Measurements from ENCODE around the gene FILIP1L.

Gene FILIP1L

GRCh38 chr3:100001526-100002270 lies 112.6 kb downstream of the FILIP1L start:
- no peak for DNase-seq (ENCODE audit: low read depth, low spot score)
- H3K4me1 ChIP-seq (ENCODE audit: control insufficient read depth, insufficient read depth, low read length) = peaks cover 1% of the 10 kb centered on the region; the same call in 1 of the 2 replicates
- no CpG with 5 or more reads among the region's 8 CpGs for WGBS (ENCODE audit: insufficient coverage, insufficient read length)
- H3K9me3 ChIP-seq (ENCODE audit: control insufficient read depth, insufficient read depth, low read length) = no peaks in the 10 kb centered on the region
- no peaks in the 10 kb centered on the region for H3K36me3 ChIP-seq (ENCODE audit: control insufficient read depth, insufficient read depth, low read length)
- no peak overlapping the region for H3K27ac ChIP-seq (ENCODE audit: low read length)
- H3K4me3 ChIP-seq (ENCODE audit: low read length) = no peak overlapping the region
- no peaks in the 10 kb centered on the region for H3K27me3 ChIP-seq (ENCODE audit: control insufficient read depth, insufficient read depth, low read length)

- no CpG with 5 or more reads among the region's 3 CpGs for WGBS (ENCODE audit: insufficient coverage, insufficient read length)
- Histone ChIP-seq H3K27me3 (ENCODE audit: control insufficient read depth, insufficient read depth, low read length) (no peaks in the 10 kb centered on the region), H3K9me3 (ENCODE audit: control insufficient read depth, insufficient read depth, low read length) (no peaks in the 10 kb centered on the region), H3K36me3 (ENCODE audit: control insufficient read depth, insufficient read depth, low read length) (no peaks in the 10 kb centered on the region), H3K4me3 (ENCODE audit: low read length) (no peak overlapping the region), H3K27ac (ENCODE audit: low read length) (no peak overlapping the region), H3K4me1 (ENCODE audit: control insufficient read depth, insufficient read depth, low read length) (peaks cover 1% of the 10 kb centered on the region; the same call in 1 of the 2 replicates)
- DNase-seq (ENCODE audit: low read depth, low spot score) = no peak
These were observed 113.2 kb downstream of the FILIP1L start for GRCh38 chr3:100001083-100001482.

GRCh38 chr3:99999536-99999935 lies 114.8 kb downstream of the FILIP1L start:
- Histone ChIP-seq H3K27me3 (ENCODE audit: control insufficient read depth, insufficient read depth, low read length) (no peaks in the 10 kb centered on the region), H3K27ac (ENCODE audit: low read length) (no peak overlapping the region), H3K36me3 (ENCODE audit: control insufficient read depth, insufficient read depth, low read length) (no peaks in the 10 kb centered on the region), H3K4me3 (ENCODE audit: low read length) (no peak overlapping the region), H3K9me3 (ENCODE audit: control insufficient read depth, insufficient read depth, low read length) (0 out of 2 replicates have a peak, but pooled peaks cover 1% of the 10 kb centered on the region), H3K4me1 (ENCODE audit: control insufficient read depth, insufficient read depth, low read length) (no peaks in the 10 kb centered on the region; the same call in 1 of the 2 replicates)
- no peak for DNase-seq (ENCODE audit: low read depth, low spot score)
- no CpG with 5 or more reads among the region's 2 CpGs for WGBS (ENCODE audit: insufficient coverage, insufficient read length)

- no peaks in the 10 kb centered on the region for H3K27me3 ChIP-seq (ENCODE audit: control insufficient read depth, insufficient read depth, low read length)
- no peak overlapping the region for H3K4me3 ChIP-seq (ENCODE audit: low read length)
- no peaks in the 10 kb centered on the region for H3K4me1 ChIP-seq (ENCODE audit: control insufficient read depth, insufficient read depth, low read length)
- H3K36me3 ChIP-seq (ENCODE audit: control insufficient read depth, insufficient read depth, low read length) = no peaks in the 10 kb centered on the region
- no CpG with 5 or more reads among the region's 2 CpGs for WGBS (ENCODE audit: insufficient coverage, insufficient read length)
- H3K9me3 ChIP-seq (ENCODE audit: control insufficient read depth, insufficient read depth, low read length) = 0 out of 2 replicates have a peak, but pooled peaks cover 1% of the 10 kb centered on the region
- no peak for DNase-seq (ENCODE audit: low read depth, low spot score)
- no peak overlapping the region for H3K27ac ChIP-seq (ENCODE audit: low read length)
These were observed 117.0 kb downstream of the FILIP1L start for GRCh38 chr3:99997293-99997692.

GRCh38 chr3:99990179-99990578 lies 124.1 kb downstream of the FILIP1L start:
- WGBS (ENCODE audit: insufficient coverage, insufficient read length) = no CpG with 5 or more reads among the region's 1 CpG
- no peaks in the 10 kb centered on the region for H3K36me3 ChIP-seq (ENCODE audit: control insufficient read depth, insufficient read depth, low read length)

GRCh38 chr3:99984668-99985067 lies 129.6 kb downstream of the FILIP1L start:
- Histone ChIP-seq H3K27ac (ENCODE audit: low read length) (no peak overlapping the region), H3K4me3 (ENCODE audit: low read length) (no peak overlapping the region), H3K27me3 (ENCODE audit: control insufficient read depth, insufficient read depth, low read length) (no peaks in the 10 kb centered on the region), H3K36me3 (ENCODE audit: control insufficient read depth, insufficient read depth, low read length) (no peaks in the 10 kb centered on the region), H3K9me3 (ENCODE audit: control insufficient read depth, insufficient read depth, low read length) (no peaks in the 10 kb centered on the region), H3K4me1 (ENCODE audit: control insufficient read depth, insufficient read depth, low read length) (no peaks in the 10 kb centered on the region; the same call in 1 of the 2 replicates)
- no peak for DNase-seq (ENCODE audit: low read depth, low spot score)
- WGBS (ENCODE audit: insufficient coverage, insufficient read length) = no CpG with 5 or more reads among the region's 2 CpGs

More at GRCh38 chr3:99990179-99990578, 124.1 kb downstream of the FILIP1L start:
- Histone ChIP-seq H3K27ac (ENCODE audit: low read length) (no peak overlapping the region), H3K4me3 (ENCODE audit: low read length) (no peak overlapping the region), H3K27me3 (ENCODE audit: control insufficient read depth, insufficient read depth, low read length) (no peaks in the 10 kb centered on the region), H3K9me3 (ENCODE audit: control insufficient read depth, insufficient read depth, low read length) (no peaks in the 10 kb centered on the region), H3K4me1 (ENCODE audit: control insufficient read depth, insufficient read depth, low read length) (no peaks in the 10 kb centered on the region)
- DNase-seq (ENCODE audit: low read depth, low spot score) = no peak

- Histone ChIP-seq H3K27me3 (ENCODE audit: control insufficient read depth, insufficient read depth, low read length) (no peaks in the 10 kb centered on the region), H3K36me3 (ENCODE audit: control insufficient read depth, insufficient read depth, low read length) (no peaks in the 10 kb centered on the region), H3K27ac (ENCODE audit: low read length) (no peak overlapping the region), H3K9me3 (ENCODE audit: control insufficient read depth, insufficient read depth, low read length) (no peaks in the 10 kb centered on the region), H3K4me3 (ENCODE audit: low read length) (no peak overlapping the region), H3K4me1 (ENCODE audit: control insufficient read depth, insufficient read depth, low read length) (no peaks in the 10 kb centered on the region; the same call in 1 of the 2 replicates)
- DNase-seq (ENCODE audit: low read depth, low spot score) = no peak
These were observed 130.2 kb downstream of the FILIP1L start for GRCh38 chr3:99984139-99984538.

GRCh38 chr3:99982650-99983049 lies 131.7 kb downstream of the FILIP1L start:
- H3K36me3 ChIP-seq (ENCODE audit: control insufficient read depth, insufficient read depth, low read length) = no peaks in the 10 kb centered on the region
- no peak overlapping the region for H3K27ac ChIP-seq (ENCODE audit: low read length)
- no peak for DNase-seq (ENCODE audit: low read depth, low spot score)
- no peak overlapping the region for H3K4me3 ChIP-seq (ENCODE audit: low read length)
- no CpG with 5 or more reads among the region's 2 CpGs for WGBS (ENCODE audit: insufficient coverage, insufficient read length)
- H3K9me3 ChIP-seq (ENCODE audit: control insufficient read depth, insufficient read depth, low read length) = no peaks in the 10 kb centered on the region
- H3K4me1 ChIP-seq (ENCODE audit: control insufficient read depth, insufficient read depth, low read length) = no peaks in the 10 kb centered on the region; the same call in 1 of the 2 replicates
- no peaks in the 10 kb centered on the region for H3K27me3 ChIP-seq (ENCODE audit: control insufficient read depth, insufficient read depth, low read length)

GRCh38 chr3:99981138-99981537 lies 133.2 kb downstream of the FILIP1L start:
- H3K4me3 ChIP-seq (ENCODE audit: low read length) = no peak overlapping the region
- no peaks in the 10 kb centered on the region for H3K9me3 ChIP-seq (ENCODE audit: control insufficient read depth, insufficient read depth, low read length)
- H3K36me3 ChIP-seq (ENCODE audit: control insufficient read depth, insufficient read depth, low read length) = no peaks in the 10 kb centered on the region
- WGBS (ENCODE audit: insufficient coverage, insufficient read length) = no CpG with 5 or more reads among the region's 1 CpG
- DNase-seq (ENCODE audit: low read depth, low spot score) = no peak
- H3K4me1 ChIP-seq (ENCODE audit: control insufficient read depth, insufficient read depth, low read length) = no peaks in the 10 kb centered on the region; the same call in 1 of the 2 replicates
- H3K27ac ChIP-seq (ENCODE audit: low read length) = no peak overlapping the region
- no peaks in the 10 kb centered on the region for H3K27me3 ChIP-seq (ENCODE audit: control insufficient read depth, insufficient read depth, low read length)

- no peaks in the 10 kb centered on the region for H3K36me3 ChIP-seq (ENCODE audit: control insufficient read depth, insufficient read depth, low read length)
- no peaks in the 10 kb centered on the region; the same call in 1 of the 2 replicates for H3K4me1 ChIP-seq (ENCODE audit: control insufficient read depth, insufficient read depth, low read length)
- WGBS (ENCODE audit: insufficient coverage, insufficient read length) = no CpG with 5 or more reads among the region's 3 CpGs
- H3K27ac ChIP-seq (ENCODE audit: low read length) = no peak overlapping the region
- H3K4me3 ChIP-seq (ENCODE audit: low read length) = no peak overlapping the region
- no peaks in the 10 kb centered on the region for H3K9me3 ChIP-seq (ENCODE audit: control insufficient read depth, insufficient read depth, low read length)
- DNase-seq (ENCODE audit: low read depth, low spot score) = no peak
- no peaks in the 10 kb centered on the region for H3K27me3 ChIP-seq (ENCODE audit: control insufficient read depth, insufficient read depth, low read length)
These were observed 133.7 kb downstream of the FILIP1L start for GRCh38 chr3:99980606-99981005.

- DNase-seq (ENCODE audit: low read depth, low spot score) = no peak
- no peaks in the 10 kb centered on the region for H3K27me3 ChIP-seq (ENCODE audit: control insufficient read depth, insufficient read depth, low read length)
- no peak overlapping the region for H3K27ac ChIP-seq (ENCODE audit: low read length)
- H3K4me3 ChIP-seq (ENCODE audit: low read length) = no peak overlapping the region
- no peaks in the 10 kb centered on the region for H3K9me3 ChIP-seq (ENCODE audit: control insufficient read depth, insufficient read depth, low read length)
- H3K4me1 ChIP-seq (ENCODE audit: control insufficient read depth, insufficient read depth, low read length) = no peaks in the 10 kb centered on the region; the same call in 1 of the 2 replicates
- no peaks in the 10 kb centered on the region for H3K36me3 ChIP-seq (ENCODE audit: control insufficient read depth, insufficient read depth, low read length)
- WGBS (ENCODE audit: insufficient coverage, insufficient read length) = no CpG with 5 or more reads among the region's 1 CpG
These were observed 136.1 kb downstream of the FILIP1L start for GRCh38 chr3:99978221-99978620.

Data from iPS DF 6.9 (cell line).